Esophagus mucosa (tissue), 1 donor: ENCODE measurements around the gene GLRA1. TPM values are rescaled to one million over a fixed set of nuclear protein-coding genes. Genes with fewer than 3 reads are reported as not detected.
"Not testable (repeated sequence)": the region's sequence is repeated elsewhere in the genome, so short reads cannot be mapped to it uniquely, and the experiment has no call there.

Experiments used
- ATAC-seq: fragments of 200-7000 bp; cut with Tn5 transposase; one replicate; pipeline ENCODE4 v1.9.1; 2020
- total RNA-seq: library from RNA; stranded (reverse); gene quantifications from one replicate; pipeline ENCODE4 v1.2.4, GENCODE V29; 2023
- donor health status: DM: yes; HTN: yes; CAD: no.

The GLRA1 gene
- total RNA-seq, 1 donor from 2014 or later, result not detected

DNA sequence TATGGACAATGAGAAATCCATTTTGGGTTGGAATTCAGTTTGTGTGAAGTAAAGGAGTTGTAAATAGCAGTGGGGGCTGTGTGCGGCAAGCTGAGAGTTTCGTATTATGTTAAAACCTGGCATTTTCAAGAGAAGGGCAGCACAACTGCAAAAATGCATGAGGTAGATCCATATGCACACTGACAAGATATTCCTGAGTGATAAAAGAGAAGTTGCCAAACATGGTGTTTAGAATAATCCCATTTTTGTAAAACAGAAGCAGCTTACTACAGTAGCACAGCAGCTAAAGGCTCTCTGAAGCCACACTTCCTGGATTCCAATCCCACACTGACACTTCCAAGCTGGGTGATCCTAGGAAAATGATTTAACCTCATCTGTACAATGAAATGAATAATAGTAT is 11.2 kb downstream of the GLRA1 start:
- no peak for ATAC-seq

DNA sequence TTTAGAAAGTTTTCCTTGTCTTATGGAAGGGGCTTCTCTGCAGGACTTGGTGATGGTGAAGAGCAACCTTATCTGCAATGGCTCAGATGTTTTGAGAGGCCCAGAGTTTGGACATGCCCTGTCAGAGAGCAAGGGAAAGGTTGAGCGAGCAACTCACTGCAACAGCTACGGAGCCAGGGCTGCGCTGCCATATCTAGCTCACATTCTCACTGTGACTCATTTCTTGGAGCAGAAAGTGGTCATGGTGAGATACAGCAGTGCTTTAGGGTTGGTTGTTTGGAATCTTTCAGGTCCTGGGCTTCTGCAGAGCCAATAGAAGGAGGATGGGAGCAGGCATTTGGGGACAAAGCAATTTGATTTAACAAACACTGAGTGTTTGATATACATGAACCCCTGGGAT is 12.3 kb downstream of the GLRA1 start:
- no peak for ATAC-seq

DNA sequence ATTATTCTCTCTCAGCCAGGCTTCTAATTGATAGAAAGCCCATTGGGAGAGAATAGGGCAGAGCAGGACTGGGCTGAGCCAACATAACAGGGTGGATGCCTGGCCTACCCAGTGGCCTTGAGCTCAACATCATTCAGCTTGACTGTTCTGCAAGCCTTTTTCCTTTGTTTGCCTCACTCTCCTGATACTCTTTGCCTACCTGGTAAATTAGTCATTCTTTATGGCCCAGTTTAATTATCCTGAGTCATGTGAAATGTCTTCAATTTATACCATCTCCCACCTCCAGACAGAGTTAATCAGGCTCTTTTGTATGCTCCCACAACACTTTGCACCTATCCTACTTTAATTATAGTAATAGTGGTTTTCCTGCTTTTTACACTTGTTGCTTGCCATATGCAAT is 13.6 kb downstream of the GLRA1 start:
- ATAC-seq, result no peak

DNA sequence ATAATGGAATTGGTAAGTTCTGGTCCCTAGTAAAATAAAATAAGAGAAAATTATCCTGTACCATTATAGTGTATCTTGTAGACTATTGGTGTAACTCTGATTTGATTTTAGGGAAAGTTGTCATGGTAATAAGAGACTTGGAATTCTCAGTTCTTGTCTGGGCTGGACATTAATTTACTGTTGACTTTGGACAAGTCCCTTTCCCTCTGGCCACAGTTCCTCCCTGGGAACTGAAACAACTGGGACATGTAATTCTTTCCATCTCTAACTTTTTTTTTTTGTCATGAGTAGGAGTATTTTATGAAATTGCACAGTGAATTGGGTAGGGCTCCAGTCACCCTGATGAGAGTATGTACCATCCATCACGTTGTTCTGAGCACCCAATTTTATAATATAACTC is 15.0 kb downstream of the GLRA1 start:
- no peak for ATAC-seq

DNA sequence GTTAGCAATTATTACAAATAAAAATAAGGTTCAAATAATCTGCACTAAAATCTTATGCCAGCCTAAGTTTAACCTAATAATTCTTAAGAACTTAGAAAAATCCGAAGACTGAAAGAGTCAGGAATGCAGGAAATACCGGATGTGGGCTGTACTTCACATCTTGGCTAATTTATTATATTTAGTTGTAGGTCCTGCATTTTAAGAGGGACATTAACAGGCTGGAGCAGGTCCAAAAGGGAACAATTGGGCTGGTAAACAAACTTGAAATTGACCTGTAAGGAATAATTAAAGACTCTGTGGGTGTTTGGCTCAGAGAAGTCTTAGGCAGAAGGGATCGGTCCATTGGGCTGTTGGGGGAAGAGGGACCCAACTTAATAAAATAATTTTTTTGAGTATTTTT is 18.4 kb downstream of the GLRA1 start:
- ATAC-seq, result no peak

DNA sequence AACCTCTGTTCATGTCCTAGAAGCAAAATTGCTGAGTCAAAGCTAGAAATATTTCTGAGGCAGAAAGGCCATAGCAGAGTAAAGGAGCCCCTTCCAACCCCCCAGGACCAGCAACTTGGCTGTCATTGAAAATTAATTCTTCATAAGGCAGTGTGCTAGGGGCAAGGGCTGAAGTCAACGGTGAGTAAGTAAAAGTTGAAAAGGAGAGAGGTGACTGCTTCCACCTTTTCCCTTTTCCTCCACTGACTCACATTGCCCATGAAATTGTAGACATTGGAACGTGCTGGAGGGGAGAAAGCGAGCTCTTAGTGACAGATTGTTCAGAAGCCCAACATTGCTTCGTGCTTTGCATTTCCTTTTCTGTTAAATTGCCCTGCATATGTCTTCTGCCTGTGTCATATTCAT is 19.1 kb downstream of the GLRA1 start:
- ATAC-seq, result no peak

DNA sequence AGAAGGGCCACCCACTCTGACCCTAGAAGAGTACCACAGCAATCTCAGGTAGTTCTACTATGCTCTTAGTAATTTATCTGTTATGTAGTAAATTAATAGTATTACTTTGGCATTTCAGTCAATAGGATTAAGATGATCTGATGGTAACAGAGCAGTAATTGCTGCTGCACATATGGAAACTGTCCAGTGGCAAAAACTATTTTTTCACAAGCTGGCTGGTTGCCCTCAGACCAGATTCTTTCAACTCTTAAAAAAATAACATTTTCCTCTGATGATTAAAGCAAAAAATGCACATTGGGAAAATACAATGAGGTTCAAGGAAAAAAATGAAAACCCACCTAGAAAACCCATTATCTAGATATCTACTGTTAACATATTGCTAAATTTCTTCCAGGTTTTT is 19.7 kb downstream of the GLRA1 start:
- ATAC-seq, result no peak

DNA sequence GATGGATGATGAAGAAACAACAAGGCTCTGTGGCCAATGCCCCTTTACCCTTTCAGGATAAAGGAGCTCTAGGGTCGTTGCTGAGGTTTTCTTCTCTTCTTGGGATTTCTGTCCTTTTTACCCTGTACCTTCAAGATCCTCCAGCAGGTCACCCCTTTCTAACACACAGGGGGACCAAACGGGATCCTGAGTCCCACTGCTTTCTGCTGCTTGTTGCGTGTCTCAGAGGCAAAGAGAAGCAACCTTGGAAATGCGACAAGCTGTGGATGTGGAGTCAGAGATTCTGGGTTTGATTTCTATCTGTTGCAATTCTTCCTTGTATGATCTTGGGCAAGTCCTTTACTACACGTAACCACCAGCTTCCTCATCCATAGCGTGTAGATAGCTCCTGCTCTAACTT is 20.5 kb downstream of the GLRA1 start:
- no peak for ATAC-seq

DNA sequence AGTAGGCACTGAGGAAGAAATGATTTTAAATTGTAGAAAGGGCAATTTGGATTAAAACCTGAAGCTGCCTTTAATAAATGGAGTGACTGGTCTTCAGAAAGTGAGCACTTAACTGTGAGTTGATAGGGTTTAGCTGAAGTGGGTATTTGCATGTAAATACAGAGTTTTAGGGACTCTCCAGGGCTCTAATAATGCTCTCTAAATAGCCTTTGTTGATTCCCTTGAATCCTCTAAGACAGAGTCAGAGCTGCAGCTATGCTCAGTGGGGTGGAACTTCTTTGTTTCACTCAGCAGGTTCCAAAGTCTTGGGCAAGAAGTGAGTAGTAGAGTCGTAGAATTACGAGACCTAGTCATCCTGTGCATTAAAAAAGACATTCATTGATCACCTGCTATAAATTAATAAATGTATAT is 21.4 kb downstream of the GLRA1 start:
- ATAC-seq, result no peak

DNA sequence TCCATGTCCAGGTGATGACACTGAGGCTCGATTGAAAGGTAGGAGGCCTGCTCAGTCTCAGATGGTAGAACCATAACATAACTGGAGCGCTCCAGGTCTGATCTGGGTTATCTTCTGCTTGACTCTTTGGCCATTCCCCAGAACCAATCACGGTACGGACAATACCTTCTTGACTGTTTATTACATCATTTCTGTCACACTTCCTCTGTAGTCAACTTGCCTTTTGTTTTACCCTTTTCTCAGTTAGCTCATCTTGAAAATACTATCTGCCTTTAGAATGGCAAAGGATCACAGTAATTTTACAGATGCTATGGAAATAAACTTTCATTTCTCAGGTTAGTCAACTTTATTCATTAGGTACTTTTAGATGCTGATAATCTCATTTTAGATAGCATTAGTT is 22.4 kb downstream of the GLRA1 start:
- ATAC-seq, result no peak

DNA sequence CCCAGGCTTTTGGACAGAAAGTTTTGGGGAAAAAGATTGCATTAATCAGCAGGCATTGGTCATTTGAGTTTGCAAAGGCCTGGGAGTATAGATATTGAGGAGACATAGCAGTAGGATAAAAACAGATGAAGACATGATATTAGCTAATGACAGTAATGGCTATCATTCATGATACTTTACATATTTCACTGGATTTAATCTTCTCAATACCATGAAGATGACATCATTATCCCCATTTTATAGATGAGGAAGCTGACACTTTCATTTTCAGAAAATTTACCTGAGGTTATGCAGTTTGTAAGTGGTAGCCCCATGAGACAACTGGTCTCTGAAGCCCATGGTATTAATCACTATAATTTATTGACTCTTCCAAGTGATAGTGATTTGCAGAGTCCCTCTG is 23.0 kb downstream of the GLRA1 start:
- no peak for ATAC-seq

DNA sequence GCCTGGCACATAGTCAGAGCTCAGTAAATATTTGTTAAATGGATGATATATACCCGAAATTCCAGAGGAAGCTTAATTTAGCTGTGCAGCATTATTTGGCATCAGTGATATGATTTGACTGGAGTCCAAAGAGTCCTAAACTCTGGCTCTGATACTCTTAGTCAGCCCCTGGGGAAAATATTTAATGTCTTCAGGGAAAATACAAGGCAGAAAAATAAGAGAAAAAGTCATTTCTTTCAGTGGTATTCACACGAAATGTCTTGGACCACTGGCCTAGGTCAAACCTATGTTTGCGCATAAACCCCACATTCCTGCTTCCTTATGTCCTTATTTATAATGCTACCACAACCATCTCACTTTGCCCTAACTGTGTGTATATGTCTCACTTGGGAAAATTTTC is 23.8 kb downstream of the GLRA1 start:
- no peak for ATAC-seq

DNA sequence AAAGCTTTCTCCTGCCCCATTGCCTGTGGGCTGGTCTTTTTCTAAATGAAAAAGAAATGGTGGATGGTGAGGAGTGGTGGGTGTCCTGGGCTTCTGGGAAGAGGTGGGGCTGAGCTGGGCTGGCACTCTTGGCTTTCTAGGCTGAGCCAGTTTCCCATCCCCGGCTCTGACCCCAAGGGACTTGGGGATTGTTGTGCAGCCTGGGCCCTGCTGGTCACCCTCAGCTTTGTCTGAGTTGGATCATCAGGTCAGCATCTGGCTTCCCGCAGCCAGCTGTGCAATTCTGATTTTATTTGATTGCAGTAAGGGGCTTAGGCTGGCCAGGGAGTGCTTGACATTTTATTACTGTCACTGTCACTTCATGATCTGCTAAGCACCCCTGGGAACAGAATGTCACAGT is 25.3 kb downstream of the GLRA1 start:
- no peak for ATAC-seq

DNA sequence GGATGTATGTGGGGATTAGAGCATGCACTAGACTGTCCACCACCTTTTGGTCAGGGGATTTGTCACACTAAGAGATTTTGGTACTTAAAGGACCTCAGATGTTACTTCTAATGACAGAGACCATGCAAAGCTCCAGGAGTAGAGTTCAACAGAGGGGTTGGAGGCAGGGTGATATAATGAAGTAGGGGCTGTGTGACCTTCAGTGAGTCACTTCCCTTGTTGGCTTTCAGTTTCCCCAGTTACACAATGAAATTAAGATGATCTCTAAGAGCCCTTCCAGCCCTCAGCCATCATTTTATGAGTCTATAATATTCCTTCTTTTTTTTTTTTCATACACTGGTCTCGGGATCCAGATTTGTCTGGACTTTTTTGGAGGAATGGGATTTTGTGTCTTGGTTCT is 26.8 kb downstream of the GLRA1 start:
- no peak for ATAC-seq

DNA sequence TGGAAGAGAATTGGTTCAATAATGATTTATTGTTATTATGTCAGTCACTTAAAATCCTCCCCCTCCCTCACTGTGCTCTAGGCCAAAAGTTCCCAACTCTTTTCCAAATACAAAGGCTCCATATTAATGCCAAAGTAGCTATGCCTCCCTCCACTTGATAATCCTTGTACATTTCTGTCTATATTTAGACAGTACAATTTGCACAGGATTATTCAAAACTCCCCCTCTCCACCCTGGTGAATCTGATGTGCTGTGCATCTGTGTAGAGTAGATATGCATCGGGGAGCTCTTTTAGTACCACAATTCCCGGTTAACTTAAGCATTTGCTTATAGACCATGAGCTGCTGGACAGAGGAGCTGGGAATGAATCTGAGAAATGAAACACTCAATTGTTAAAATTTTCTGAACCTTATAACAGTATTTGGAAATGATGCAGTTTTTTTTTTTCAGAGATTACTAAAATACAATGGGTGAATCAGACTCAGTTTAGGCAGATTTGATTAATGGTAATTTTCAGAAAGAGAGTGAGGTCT is 27.6 kb downstream of the GLRA1 start:
- no peak for ATAC-seq

DNA sequence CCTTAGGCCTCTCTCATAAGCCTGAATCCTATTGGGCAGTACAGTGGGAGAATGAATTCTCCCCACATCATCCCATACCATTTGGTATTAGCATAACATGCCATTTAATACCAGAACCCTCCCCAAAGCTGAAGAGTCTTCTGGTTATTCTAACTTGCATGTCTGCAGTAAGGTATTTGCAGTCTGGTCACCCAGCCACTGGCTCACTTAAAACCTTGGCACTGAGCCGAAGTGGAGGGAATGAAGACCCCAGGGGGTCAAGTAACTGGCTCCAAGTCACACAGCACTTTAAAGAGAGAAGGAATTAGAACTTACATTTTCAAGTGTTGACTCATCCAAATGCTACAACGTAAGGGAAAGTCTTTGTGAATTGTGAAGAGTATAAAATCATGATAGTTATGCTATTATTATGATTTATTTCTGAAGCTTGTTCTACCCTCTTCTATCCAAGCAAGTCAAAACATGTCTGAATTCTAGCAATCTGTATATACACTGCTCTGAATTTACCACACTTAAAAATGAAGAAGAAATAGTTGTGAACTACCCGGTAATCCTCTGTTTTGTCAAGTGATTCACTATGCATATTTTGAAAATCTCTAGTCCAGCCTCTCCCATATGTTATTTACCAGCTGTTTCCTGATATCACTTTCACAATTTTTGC is 28.5 kb downstream of the GLRA1 start:
- peak; percentile 90 for ATAC-seq

DNA sequence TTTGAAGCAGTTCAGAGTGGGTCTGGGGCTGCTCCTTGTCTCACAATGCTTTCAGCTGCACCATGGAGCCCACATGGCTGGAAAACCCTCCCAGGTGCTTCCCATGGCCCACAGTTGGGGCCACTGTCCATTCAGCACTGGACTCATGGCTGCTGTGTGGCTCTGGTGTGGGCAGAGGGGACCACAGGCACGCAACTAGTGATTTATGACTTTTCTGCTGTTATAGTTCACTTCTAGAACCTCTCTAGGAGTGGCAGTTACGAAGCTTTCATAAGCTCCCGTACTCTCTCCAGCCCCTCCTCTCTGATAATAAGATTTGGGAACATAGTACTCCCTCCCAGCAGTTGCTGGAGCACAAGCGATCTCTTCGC is 29.0 kb downstream of the GLRA1 start:
- ATAC-seq, result no peak

DNA sequence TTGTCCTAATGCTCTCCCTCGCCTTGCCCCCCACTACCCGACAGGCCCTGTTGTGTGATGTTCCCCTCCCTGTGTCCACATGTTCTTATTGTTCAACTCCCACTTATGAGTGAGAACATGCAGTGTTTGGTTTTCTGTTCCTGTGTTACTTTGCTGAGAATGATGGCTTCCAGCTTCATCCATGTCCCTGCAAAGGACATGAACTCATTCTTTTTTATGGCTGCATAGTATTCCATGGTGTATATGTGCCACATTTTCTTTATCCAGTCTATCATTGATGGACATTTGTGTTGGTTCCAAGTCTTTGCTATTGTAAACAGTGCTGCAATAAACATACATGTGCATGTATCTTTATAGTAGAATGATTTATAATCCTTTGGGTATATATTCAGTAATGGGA is 31.2 kb downstream of the GLRA1 start:
- not testable (repeated sequence) for ATAC-seq

DNA sequence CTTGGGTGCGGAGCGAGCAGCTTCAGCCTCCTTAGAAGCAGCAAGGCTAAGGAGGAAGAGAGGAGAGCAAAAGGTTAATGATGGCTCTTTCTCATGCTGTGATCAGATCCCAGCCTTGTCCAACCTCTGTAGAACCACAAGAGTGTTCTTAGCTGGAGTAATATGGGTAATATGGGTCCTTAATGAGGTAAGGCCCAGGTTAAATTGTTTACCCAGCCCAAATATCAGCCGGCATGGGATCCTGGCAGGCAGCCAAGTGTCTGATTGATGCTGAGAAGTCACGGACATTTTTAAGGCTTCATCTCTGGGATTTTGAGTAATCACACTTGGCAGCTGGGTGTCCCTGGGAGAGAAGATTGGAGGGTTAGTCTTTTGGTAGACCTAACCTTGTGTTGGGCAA is 32.3 kb downstream of the GLRA1 start:
- ATAC-seq, result no peak

DNA sequence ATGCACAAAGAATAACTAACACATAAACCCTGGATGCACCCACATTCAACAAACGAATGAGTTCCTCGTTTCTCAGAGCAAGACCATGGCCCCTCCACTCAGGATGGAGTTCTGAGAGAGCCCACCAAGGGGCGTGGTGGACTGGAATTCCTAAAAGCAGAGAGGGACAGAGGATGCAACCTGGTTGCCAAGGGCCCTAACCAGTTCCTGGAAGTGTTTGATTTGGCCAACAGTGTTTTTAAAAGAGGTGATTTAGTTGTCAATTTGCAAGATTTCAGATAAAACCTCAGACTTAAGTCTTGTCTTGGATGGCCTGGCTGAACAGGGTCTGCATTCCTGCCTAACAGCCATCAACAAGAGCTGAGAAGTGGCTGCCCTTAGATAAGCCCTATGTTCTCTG is 34.4 kb downstream of the GLRA1 start:
- no peak for ATAC-seq

DNA sequence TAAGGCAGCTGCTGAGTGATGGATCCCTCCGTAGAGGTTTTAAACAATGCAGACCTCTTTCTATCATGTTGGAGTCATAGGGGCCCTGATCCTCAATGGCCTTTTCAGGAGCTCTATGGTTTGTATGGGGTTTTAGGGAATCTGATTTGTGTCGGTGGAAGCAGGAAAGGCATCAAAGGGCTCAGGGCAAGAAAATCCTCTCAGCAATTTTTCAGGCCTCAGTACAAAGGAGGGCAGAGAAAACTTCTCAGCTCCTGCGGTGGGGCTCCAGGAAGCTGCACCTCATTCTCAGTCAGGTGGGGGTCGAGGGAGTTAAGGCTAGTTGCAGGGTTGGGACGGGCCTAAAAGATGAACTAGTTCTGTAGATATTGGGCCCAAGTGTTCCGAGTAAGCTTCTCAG is 35.0 kb downstream of the GLRA1 start:
- ATAC-seq, result no peak

DNA sequence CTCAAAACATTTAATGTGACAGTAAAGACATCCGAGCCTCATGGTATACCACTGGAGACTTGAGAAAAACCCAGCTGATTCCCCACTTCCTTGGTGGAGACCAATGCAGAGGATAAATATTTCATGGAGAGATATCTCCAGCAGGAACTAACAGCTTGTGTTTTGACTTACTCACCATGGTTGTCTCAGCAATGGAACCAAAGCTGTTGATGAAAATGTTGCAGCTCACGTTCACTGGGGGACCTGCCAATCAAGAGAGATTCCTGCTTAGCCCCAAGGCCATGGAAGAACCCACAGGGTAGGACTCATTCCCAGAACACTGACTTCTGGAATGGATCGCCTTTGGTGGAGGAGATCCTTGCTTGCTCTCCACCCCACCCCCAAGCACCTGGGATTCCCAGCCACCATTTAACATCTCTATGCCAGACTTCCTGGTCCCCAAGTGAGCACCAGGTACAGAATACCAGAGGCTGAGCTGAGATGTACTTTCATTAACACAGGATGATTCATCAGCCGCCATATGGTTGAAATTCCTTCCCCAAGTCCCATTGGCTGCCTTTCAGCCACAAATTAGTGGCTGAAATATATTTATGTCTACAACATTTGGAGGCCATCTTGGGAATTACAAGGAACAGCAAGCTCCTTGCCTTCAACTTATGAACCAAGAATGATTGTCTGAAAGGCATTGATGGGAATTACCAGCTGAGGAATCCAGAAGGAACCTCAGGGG is 37.9 kb downstream of the GLRA1 start:
- ATAC-seq, result no peak

DNA sequence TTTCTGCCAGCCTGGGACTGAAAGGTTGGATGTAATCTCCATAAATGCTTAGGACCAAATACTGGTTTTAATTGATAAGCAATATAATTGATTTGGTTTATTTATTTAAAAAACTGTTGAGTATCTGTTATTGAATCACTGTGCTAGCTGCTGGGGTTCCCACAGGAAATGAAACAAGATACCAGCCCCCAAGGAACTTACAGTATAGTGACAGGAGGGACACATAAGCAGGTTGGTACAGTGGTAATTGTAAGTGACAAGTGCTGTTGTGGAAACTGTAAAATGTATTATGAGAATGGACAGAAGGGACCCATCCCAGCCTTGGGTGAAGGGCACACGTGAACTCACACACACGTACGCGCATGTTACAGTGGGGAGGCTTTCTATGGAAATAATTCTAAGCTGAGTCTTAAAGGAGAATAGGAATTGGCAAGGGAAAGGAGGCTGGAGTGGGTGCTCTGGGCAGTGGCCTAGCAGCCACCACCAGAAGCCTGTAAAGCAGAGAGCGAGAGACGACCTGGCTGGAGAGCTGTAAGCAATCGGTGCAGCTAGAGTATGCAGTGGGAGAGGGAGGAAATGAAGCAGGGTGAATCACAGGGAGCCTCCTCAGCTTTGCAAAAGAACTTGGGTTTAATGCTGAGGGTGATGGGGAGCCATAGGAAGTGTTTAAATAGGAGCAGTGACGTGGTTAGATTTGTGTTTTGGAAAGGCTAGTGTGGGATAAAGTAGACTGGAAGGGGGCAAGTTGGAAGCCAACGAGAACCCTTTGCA is 39.3 kb downstream of the GLRA1 start:
- ATAC-seq, result no peak
